Upper lobe of left lung (tissue), 6 donors: ENCODE measurements around the gene PIK3C2B. TPM values are rescaled to one million over a fixed set of nuclear protein-coding genes. Genes with fewer than 3 reads are reported as not detected.

ENCODE experiments used
- ATAC-seq, 2 donors: fragments of 200-7000 bp; cut with Tn5 transposase; one replicate each; pipeline ENCODE4 v1.9.1; 2022; ENCODE audit warnings: mild to moderate bottlenecking in 2 of 2, moderate library complexity in 2 of 2; ENCODE audit not compliant: low FRiP score in 2 of 2
- DNase-seq, 2 donors: peaks; one replicate each; pipeline ENCODE4 v3.0.0-alpha.2; 2019 to 2020
- H3K27ac ChIP-seq, 4 donors: fragments of 200-600 bp; sonication (generic); one replicate each; pipeline ENCODE4 v1.5.1; 2016 to 2019
- H3K27me3 ChIP-seq, 4 donors: fragments of 200-600 bp; sonication (generic); one replicate each; pipeline ENCODE4 v1.5.1; 2017 to 2019
- H3K36me3 ChIP-seq, 4 donors: fragments of 200-600 bp; sonication (generic); one replicate each; pipeline ENCODE4 v1.5.1; 2016 to 2019
- H3K4me1 ChIP-seq, 4 donors: fragments of 200-600 bp; sonication (generic); one replicate each; pipeline ENCODE4 v1.5.1; 2018 to 2019
- H3K4me3 ChIP-seq, 4 donors: fragments of 200-600 bp; sonication (generic); one replicate each; pipeline ENCODE4 v1.5.1; 2017 to 2019; ENCODE audit warnings: mild to moderate bottlenecking in 2 of 4, moderate library complexity in 1 of 4
- H3K9me3 ChIP-seq, 4 donors: fragments of 200-600 bp; sonication (generic); one replicate each; pipeline ENCODE4 v1.5.1; 2018 to 2019
- CTCF ChIP-seq, 6 experiments: fragments of 450-650 bp in 4 of 6; fragments of 200-600 bp in 2 of 6; sonication (generic) in 2 of 6; IDR thresholded peaks; one replicate each; pipeline ENCODE4 v1.5.1; 2016 to 2019; ENCODE audit warnings: antibody characterized with exemption in 6 of 6
- EP300 ChIP-seq, 4 donors: sonication (generic); formaldehyde crosslinking; IDR thresholded peaks; one replicate each; pipeline ENCODE4 v1.5.1; 2017; ENCODE audit warnings: antibody characterized with exemption in 4 of 4, control low read depth in 2 of 4
- POLR2A ChIP-seq, 4 donors: fragments of 450-650 bp; IDR thresholded peaks; one replicate each; pipeline ENCODE4 v1.5.1; 2016 to 2017; ENCODE audit warnings: antibody characterized with exemption in 4 of 4, mild to moderate bottlenecking in 2 of 4
- POLR2AphosphoS5 ChIP-seq, 2 donors: sonication (generic); formaldehyde crosslinking; IDR thresholded peaks; one replicate each; pipeline ENCODE4 v1.5.1; 2017; ENCODE audit warnings: antibody characterized with exemption in 2 of 2
- WGBS, 2 donors: methylation state at CpG; one replicate each; pipeline ENCODE4 v1.1.5; 2017 to 2018; 5-methylcytosine and 5-hydroxymethylcytosine counted together
- total RNA-seq, 6 donors: library from RNA; depleted of rRNA in 4 of 6; stranded (reverse); fragments of >200 nt in 4 of 6; gene quantifications; one replicate each; pipeline versions ENCODE4 v1.1.0 to v1.2.1, GENCODE V29; 2016 to 2021
- donor health status: DM: no; HTN: no; CAD: no; lungs with moderate emphysema.
- donor health status: DM: no; HTN: yes; CAD: no; lungs with severe emphysema.

PIK3C2B gene
- total RNA-seq, 6 donors from 2014 or later: 14.1 to 84.9 (median 39.9) TPM

- no peaks in the 10 kb centered on the region for H3K27me3 ChIP-seq
- H3K9me3 ChIP-seq: no peaks in the 10 kb centered on the region
- peak overlapping the region in 2 of 4 donors; percentile 15 to 58 for H3K27ac ChIP-seq
Observed at GRCh38 chr1:204478921-204479320, 15.7 kb downstream of the PIK3C2B start.

GRCh38 chr1:204478172-204478899, 16.3 kb downstream of the PIK3C2B start:
- TF ChIP-seq CTCF (IDR thresholded peaks at IDR 0.05) (no peak), POLR2AphosphoS5 (IDR thresholded peaks at IDR 0.05) (no peak), POLR2A (IDR thresholded peaks at IDR 0.05) (no peak), EP300 (IDR thresholded peaks at IDR 0.05) (no peak)
- no peaks in the 10 kb centered on the region for H3K36me3 ChIP-seq
- H3K4me1 ChIP-seq: peaks cover 68 to 76% (median 74%) of the 10 kb centered on the region in 4 donors
- H3K9me3 ChIP-seq: no peaks in the 10 kb centered on the region
- 76 to 81% methylated on average over 7 of the region's 7 CpGs for WGBS, 2 donors
- ATAC-seq: no peak
- no peaks in the 10 kb centered on the region for H3K27me3 ChIP-seq
- H3K4me3 ChIP-seq: no peak overlapping the region
- no peak for DNase-seq
- peak overlapping the region in 3 of 4 donors; percentile 13 to 58 (median 43) for H3K27ac ChIP-seq

More at GRCh38 chr1:204478921-204479320, 15.7 kb downstream of the PIK3C2B start:
- ATAC-seq: no peak
- H3K4me3 ChIP-seq: no peak overlapping the region
- H3K4me1 ChIP-seq: peaks cover 64 to 82% (median 77%) of the 10 kb centered on the region in 4 donors
- 62 to 69% methylated on average over 2 of the region's 2 CpGs for WGBS, 2 donors
- no peak for DNase-seq
- no peaks in the 10 kb centered on the region for H3K36me3 ChIP-seq
- no peak for TF ChIP-seq CTCF (IDR thresholded peaks at IDR 0.05)
- no peak for TF ChIP-seq POLR2A (IDR thresholded peaks at IDR 0.05)
- no peak for TF ChIP-seq POLR2AphosphoS5 (IDR thresholded peaks at IDR 0.05)
- TF ChIP-seq EP300 (IDR thresholded peaks at IDR 0.05): no peak

GRCh38 chr1:204477036-204477740, 17.4 kb downstream of the PIK3C2B start:
- DNase-seq (no peak), ATAC-seq (peak; percentile 38 to 39)
- H3K27ac ChIP-seq: peak overlapping the region in 3 of 4 donors; percentile 23 to 58 (median 43)
- H3K4me3 ChIP-seq: no peak overlapping the region
- no peak for TF ChIP-seq POLR2A (IDR thresholded peaks at IDR 0.05)
- no peak for TF ChIP-seq POLR2AphosphoS5 (IDR thresholded peaks at IDR 0.05)
- no peak for TF ChIP-seq CTCF (IDR thresholded peaks at IDR 0.05)
- TF ChIP-seq EP300 (IDR thresholded peaks at IDR 0.05): no peak
- no peaks in the 10 kb centered on the region for H3K36me3 ChIP-seq
- H3K4me1 ChIP-seq: peaks cover 61 to 68% (median 65%) of the 10 kb centered on the region in 4 donors
- no peaks in the 10 kb centered on the region for H3K27me3 ChIP-seq
- no peaks in the 10 kb centered on the region for H3K9me3 ChIP-seq
- 49 to 66% methylated on average over 5 of the region's 5 CpGs for WGBS, 2 donors

- Histone ChIP-seq H3K9me3 (no peaks in the 10 kb centered on the region), H3K27ac (peak overlapping the region in 3 of 4 donors; percentile 0 to 58 (median 32)), H3K4me1 (peaks cover 55 to 61% (median 58%) of the 10 kb centered on the region in 4 donors), H3K36me3 (no peaks in the 10 kb centered on the region), H3K27me3 (no peaks in the 10 kb centered on the region), H3K4me3 (no peak overlapping the region)
- 72 to 80% methylated on average over 5 of the region's 5 CpGs for WGBS, 2 donors
- DNase-seq (no peak), ATAC-seq (no peak)
- TF ChIP-seq POLR2A (IDR thresholded peaks at IDR 0.05) (no peak), POLR2AphosphoS5 (IDR thresholded peaks at IDR 0.05) (no peak), EP300 (IDR thresholded peaks at IDR 0.05) (no peak), CTCF (IDR thresholded peaks at IDR 0.05) (no peak)
Observed at GRCh38 chr1:204476563-204476962, 18.0 kb downstream of the PIK3C2B start.
